ENCODE measurements around the gene SIGLEC8.
"Not testable (repeated sequence)": the region's sequence is repeated elsewhere in the genome, so short reads cannot be mapped to it uniquely, and the experiment has no call there.

The SIGLEC8 gene

GRCh38 chr19:51458051-51458645 is at the start of gene SIGLEC8:
Gene SIGLEC8 (minus strand): TSS chr19:51458454. CDS start chr19:51458387, 67 bp downstream.
- DNase-seq (ENCODE audit: low read depth) = no peak

GRCh38 chr19:51507640-51508058 is 49.4 kb upstream of the SIGLEC8 start:
- no peak for DNase-seq (ENCODE audit: low read depth)

- no peak for DNase-seq (ENCODE audit: low read depth)
Observed at GRCh38 chr19:51507192-51507591, 48.9 kb upstream of the SIGLEC8 start.

- no peak for DNase-seq (ENCODE audit: low read depth)
Observed at GRCh38 chr19:51505904-51506303, 47.6 kb upstream of the SIGLEC8 start.

GRCh38 chr19:51503896-51504295 is 45.6 kb upstream of the SIGLEC8 start:
- DNase-seq (ENCODE audit: low read depth) = no peak

GRCh38 chr19:51503286-51503817 is 45.1 kb upstream of the SIGLEC8 start:
- no peak for DNase-seq (ENCODE audit: low read depth)

- DNase-seq (ENCODE audit: low read depth) = no peak
Observed at GRCh38 chr19:51501594-51502263, 43.5 kb upstream of the SIGLEC8 start, which contains the start of gene SIGLEC12. Gene SIGLEC12 (minus strand): TSS chr19:51501800. CDS start chr19:51501733, 67 bp downstream.

- not testable (repeated sequence) for DNase-seq (ENCODE audit: low read depth)
Observed at GRCh38 chr19:51500931-51501330, 42.7 kb upstream of the SIGLEC8 start.

GRCh38 chr19:51497666-51498065 is 39.4 kb upstream of the SIGLEC8 start:
- DNase-seq (ENCODE audit: low read depth) = no peak

GRCh38 chr19:51493776-51494175 is 35.5 kb upstream of the SIGLEC8 start:
- DNase-seq (ENCODE audit: low read depth) = no peak

GRCh38 chr19:51491586-51491985 is 33.3 kb upstream of the SIGLEC8 start:
- DNase-seq (ENCODE audit: low read depth) = no peak

- DNase-seq (ENCODE audit: low read depth) = no peak
Observed at GRCh38 chr19:51490676-51491075, 32.4 kb upstream of the SIGLEC8 start.

- peak; percentile 23 for DNase-seq (ENCODE audit: low read depth)
Observed at GRCh38 chr19:51489113-51489512, 30.9 kb upstream of the SIGLEC8 start.

GRCh38 chr19:51488491-51488890 is 30.2 kb upstream of the SIGLEC8 start:
- no peak for DNase-seq (ENCODE audit: low read depth)

GRCh38 chr19:51485960-51486660 is 27.9 kb upstream of the SIGLEC8 start:
- DNase-seq (ENCODE audit: low read depth) = no peak

GRCh38 chr19:51480590-51480989 is 22.3 kb upstream of the SIGLEC8 start:
- no peak for DNase-seq (ENCODE audit: low read depth)

GRCh38 chr19:51479531-51480331 is 21.5 kb upstream of the SIGLEC8 start:
- peak; percentile 37 for DNase-seq (ENCODE audit: low read depth)

- DNase-seq (ENCODE audit: low read depth) = no peak
Observed at GRCh38 chr19:51478381-51479234, 20.4 kb upstream of the SIGLEC8 start, which contains the start of gene CEACAM18. Gene CEACAM18 (plus strand): TSS chr19:51478539.

- DNase-seq (ENCODE audit: low read depth) = no peak
Observed at GRCh38 chr19:51477344-51477743, 19.1 kb upstream of the SIGLEC8 start.

GRCh38 chr19:51476164-51476563 is 17.9 kb upstream of the SIGLEC8 start:
- DNase-seq (ENCODE audit: low read depth) = no peak

Measured in stimulated activated CD4-positive, alpha-beta T cell treated with anti-CD3 and anti-CD28 coated beads, Interleukin-2, amount 100 ng/mL, for 4 hours (primary cell).